Measurements from ENCODE around the gene BAHCC1. TPM values are rescaled to one million over a fixed set of nuclear protein-coding genes. Genes with fewer than 3 reads are reported as not detected.

The BAHCC1 gene
- total and polyA plus RNA-seq, 2 donors (not counting 3 experiments of a cell fraction or from before 2014, with no cell fraction given) = 4.7 to 11.6 TPM

GRCh38 chr17:81480140-81481072 is 85.1 kb downstream of the BAHCC1 start:
- FAIRE-seq = no peak
- H3K9ac ChIP-seq (replicated peaks; ENCODE audit: extremely low read depth, insufficient read depth, low read length) = no peak overlapping the region
- intact Hi-C loops (cut with micrococcal nuclease) (loop anchor here (5.0 kb wide), 1 partner anchor 38 kb away; no protein-coding TSS in a partner anchor), dilution Hi-C loops (cut with MboI; ENCODE audit: extremely low pct_ligation_motif_present, low sequenced_read_pairs) (no loop called here)
- H2AFZ ChIP-seq (ENCODE audit: low read depth, low read length) = peak overlapping the region; percentile 93
- no TSS peak for BruUV-seq (replicated peaks)
- POLR2A ChIA-PET = no interaction called here
- H3K9me3 ChIP-seq (replicated peaks; ENCODE audit: control insufficient read depth, insufficient read depth, low read length) = no peaks in the 10 kb centered on the region
- no peak overlapping the region for H3K27ac ChIP-seq (ENCODE audit: insufficient read depth, low read depth, low read length)
- no peak overlapping the region for H3K4me3 ChIP-seq (replicated peaks in 1 of 3; ENCODE audit: insufficient read depth in 1 of 3, low read depth in 1 of 3, low read length in 3 of 3)
- H3K79me2 ChIP-seq (ENCODE audit: control insufficient read depth, insufficient read depth, low read length) = no peaks in the 10 kb centered on the region
- TF ChIP-seq JUN (IDR thresholded peaks at IDR 0.05; ENCODE audit: borderline replicate concordance, insufficient read depth, insufficient read length, low read depth) (no peak), FOS (IDR thresholded peaks at IDR 0.05; ENCODE audit: borderline replicate concordance, insufficient read depth, low read length) (no peak), POLR2A (IDR thresholded peaks at IDR 0.05; ENCODE audit: low read depth, low read length) (no peak), MYC (IDR thresholded peaks at IDR 0.05; ENCODE audit: low read depth, low read length) (no peak), EZH2 (IDR thresholded peaks at IDR 0.05; ENCODE audit: borderline replicate concordance, low read depth, low read length, severe bottlenecking) (no peak), POLR2AphosphoS5 (IDR thresholded peaks at IDR 0.05; ENCODE audit: insufficient read depth, low read depth, low read length) (no peak), GATA2 (IDR thresholded peaks at IDR 0.05; ENCODE audit: insufficient read depth, insufficient read length, low read depth, low read length) (no peak), MAX (IDR thresholded peaks at IDR 0.05; ENCODE audit: insufficient read depth, insufficient read length) (no peak)
- TF ChIP-seq, protein P1, sequence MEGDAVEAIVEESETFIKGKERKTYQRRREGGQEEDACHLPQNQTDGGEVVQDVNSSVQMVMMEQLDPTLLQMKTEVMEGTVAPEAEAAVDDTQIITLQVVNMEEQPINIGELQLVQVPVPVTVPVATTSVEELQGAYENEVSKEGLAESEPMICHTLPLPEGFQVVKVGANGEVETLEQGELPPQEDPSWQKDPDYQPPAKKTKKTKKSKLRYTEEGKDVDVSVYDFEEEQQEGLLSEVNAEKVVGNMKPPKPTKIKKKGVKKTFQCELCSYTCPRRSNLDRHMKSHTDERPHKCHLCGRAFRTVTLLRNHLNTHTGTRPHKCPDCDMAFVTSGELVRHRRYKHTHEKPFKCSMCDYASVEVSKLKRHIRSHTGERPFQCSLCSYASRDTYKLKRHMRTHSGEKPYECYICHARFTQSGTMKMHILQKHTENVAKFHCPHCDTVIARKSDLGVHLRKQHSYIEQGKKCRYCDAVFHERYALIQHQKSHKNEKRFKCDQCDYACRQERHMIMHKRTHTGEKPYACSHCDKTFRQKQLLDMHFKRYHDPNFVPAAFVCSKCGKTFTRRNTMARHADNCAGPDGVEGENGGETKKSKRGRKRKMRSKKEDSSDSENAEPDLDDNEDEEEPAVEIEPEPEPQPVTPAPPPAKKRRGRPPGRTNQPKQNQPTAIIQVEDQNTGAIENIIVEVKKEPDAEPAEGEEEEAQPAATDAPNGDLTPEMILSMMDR (IDR thresholded peaks at IDR 0.05; ENCODE audit: extremely low read depth in 1 of 2, insufficient read depth in 1 of 2, low read depth in 1 of 2, low read length in 2 of 2) = no peak
- CTCF ChIA-PET = interaction anchor here (6.8 kb wide), 1 partner anchor 225 kb away, joined by 117 read pairs; no protein-coding TSS in a partner anchor
- no peaks in the 10 kb centered on the region for H4K20me1 ChIP-seq (replicated peaks; ENCODE audit: control insufficient read depth, extremely low read depth, insufficient read depth, low read length)
- no peaks in the 10 kb centered on the region for H3K36me3 ChIP-seq (ENCODE audit: control insufficient read depth in 2 of 2, extremely low read depth in 1 of 2, insufficient read depth in 2 of 2, low read length in 2 of 2)
- H3K27me3 ChIP-seq (ENCODE audit: control insufficient read depth in 2 of 2, insufficient read depth in 2 of 2, low read length in 2 of 2) = peaks cover 0 to 1% of the 10 kb centered on the region in 2 experiments
- no peaks in the 10 kb centered on the region for H3K9me1 ChIP-seq (replicated peaks; ENCODE audit: control insufficient read depth, extremely low read depth, insufficient read depth, low read length)
- no peak overlapping the region for H3K4me2 ChIP-seq (ENCODE audit: insufficient read depth, low read length)
- H3K4me1 ChIP-seq (ENCODE audit: control insufficient read depth, extremely low read depth, insufficient read depth, low read length) = peaks cover 9% of the 10 kb centered on the region
- no peak for DNase-seq (ENCODE audit: low read depth, low spot score)

Measured in endothelial cell of umbilical vein (primary cell).